Measurements from ENCODE around the gene TMEM132D. TPM values are rescaled to one million over a fixed set of nuclear protein-coding genes. Genes with fewer than 3 reads are reported as not detected.

TMEM132D gene
- total and polyA plus RNA-seq, 2 of the 8 experiments (the other 6 are each of a cell fraction or from before 2014, with no cell fraction given): 3.5 to 10.1 TPM

- no peak overlapping the region for H3K4me3 ChIP-seq (ENCODE audit: extremely low read depth in 1 of 4, insufficient read depth in 2 of 4, low read depth in 3 of 4, low read length in 4 of 4)
- no peak overlapping the region for H2AFZ ChIP-seq (ENCODE audit: low read length)
- H3K4me1 ChIP-seq (replicated peaks in 1 of 4; ENCODE audit: control insufficient read depth in 3 of 4, insufficient read depth in 4 of 4, low read length in 3 of 4): peaks cover 0 to 6% (median 0%) of the 10 kb centered on the region in 4 experiments; a peak in 3 of 7 replicates
- 89% methylated on average over 2 of the region's 2 CpGs; no CpG with 5 or more reads in 1 of the 2 experiments for WGBS, 2 experiments (ENCODE audit: extremely low coverage in 1 of 2, insufficient coverage in 1 of 2, insufficient read length in 1 of 2, insufficient replicate concordance in 2 of 2, low coverage in 1 of 2, low lambda C conversion rate in 2 of 2, missing lambda C conversion rate in 1 of 2)
- ChIA-PET POLR2A (ENCODE audit: partially characterized antibody) (no interaction called here), CTCF (ENCODE audit: partially characterized antibody) (interaction anchor here (1.3 kb wide), 1 partner anchor 34 kb away, joined by 3 read pairs; no protein-coding TSS in a partner anchor)
- DNase-seq (ENCODE audit: low read depth in 1 of 2, low spot score in 2 of 2) (no peak), FAIRE-seq (no peak)
- H2BK20ac ChIP-seq (ENCODE audit: low read length): no peak overlapping the region
- H3K9ac ChIP-seq (replicated peaks in 1 of 4; ENCODE audit: extremely low read depth in 1 of 4, low read depth in 3 of 4, low read length in 3 of 4): no peak overlapping the region
- H3K27ac ChIP-seq (ENCODE audit: low read depth, low read length): no peak overlapping the region
- no peak overlapping the region for H3K4me2 ChIP-seq (ENCODE audit: insufficient read depth in 1 of 2, low read depth in 2 of 2, low read length in 2 of 2)
- H3K9me3 ChIP-seq (ENCODE audit: insufficient read depth in 2 of 2, low read depth in 1 of 2, low read length in 1 of 2): peaks cover 4 to 11% of the 10 kb centered on the region in 2 experiments; a peak in 2 of 4 replicates
- no peak overlapping the region for H2BK5ac ChIP-seq (ENCODE audit: low read depth, low read length)
- H3K79me1 ChIP-seq (ENCODE audit: low read depth, low read length): no peaks in the 10 kb centered on the region; the same call in 1 of the 2 replicates
- no peaks in the 10 kb centered on the region for H4K20me1 ChIP-seq (replicated peaks in 1 of 2; ENCODE audit: control insufficient read depth in 1 of 2, insufficient read depth in 2 of 2, low read length in 2 of 2)
- no peak overlapping the region for H2BK120ac ChIP-seq (replicated peaks; ENCODE audit: low read depth, low read length)
- H2AK5ac ChIP-seq (ENCODE audit: low read depth, low read length): no peak overlapping the region
- no peak overlapping the region for H3K14ac ChIP-seq (ENCODE audit: insufficient read length)
- no peak overlapping the region for H3K18ac ChIP-seq (ENCODE audit: extremely low read depth, low read length)
- no peak overlapping the region for H3K56ac ChIP-seq (replicated peaks; ENCODE audit: insufficient read length, low read depth, low read length)
- H2BK15ac ChIP-seq (ENCODE audit: low read length): no peak overlapping the region
- H4K5ac ChIP-seq (ENCODE audit: insufficient read length, low read depth, low read length): no peak overlapping the region
- H4K8ac ChIP-seq (ENCODE audit: extremely low read depth, insufficient read depth, low read length): no peak overlapping the region
- peaks cover 0 to 5% (median 0%) of the 10 kb centered on the region in 4 experiments; a peak in 2 of 8 replicates for H3K36me3 ChIP-seq (ENCODE audit: control insufficient read depth in 2 of 4, insufficient read depth in 4 of 4, low read length in 3 of 4)
- no peak overlapping the region for H2BK12ac ChIP-seq (ENCODE audit: low read depth, low read length)
- H3K23ac ChIP-seq (ENCODE audit: insufficient read length): no peak overlapping the region
- H3K23me2 ChIP-seq (ENCODE audit: low read depth, low read length): no peaks in the 10 kb centered on the region
- no peak overlapping the region for H3K4ac ChIP-seq (replicated peaks; ENCODE audit: insufficient read length, low read depth, low read length)
- no peaks in the 10 kb centered on the region for H3K27me3 ChIP-seq (replicated peaks in 1 of 4; ENCODE audit: control insufficient read depth in 3 of 4, extremely low read depth in 1 of 4, insufficient read depth in 3 of 4, low read length in 3 of 4)
- H4K91ac ChIP-seq (replicated peaks; ENCODE audit: insufficient read length, low read length): no peak overlapping the region
- H3K79me2 ChIP-seq (ENCODE audit: control insufficient read depth in 1 of 2, insufficient read depth in 2 of 2, low read length in 2 of 2): no peaks in the 10 kb centered on the region
- no peak for TF ChIP-seq KDM5A (IDR thresholded peaks at IDR 0.05; ENCODE audit: low read length)
- TF ChIP-seq SP2 (IDR thresholded peaks at IDR 0.05; ENCODE audit: low read length): no peak
- no peak for TF ChIP-seq HDAC6 (IDR thresholded peaks at IDR 0.05; ENCODE audit: low read depth, low read length)
- TF ChIP-seq, protein P1, sequence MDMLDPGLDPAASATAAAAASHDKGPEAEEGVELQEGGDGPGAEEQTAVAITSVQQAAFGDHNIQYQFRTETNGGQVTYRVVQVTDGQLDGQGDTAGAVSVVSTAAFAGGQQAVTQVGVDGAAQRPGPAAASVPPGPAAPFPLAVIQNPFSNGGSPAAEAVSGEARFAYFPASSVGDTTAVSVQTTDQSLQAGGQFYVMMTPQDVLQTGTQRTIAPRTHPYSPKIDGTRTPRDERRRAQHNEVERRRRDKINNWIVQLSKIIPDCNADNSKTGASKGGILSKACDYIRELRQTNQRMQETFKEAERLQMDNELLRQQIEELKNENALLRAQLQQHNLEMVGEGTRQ (IDR thresholded peaks at IDR 0.05; ENCODE audit: low read length): no peak
- TF ChIP-seq, protein P2, sequence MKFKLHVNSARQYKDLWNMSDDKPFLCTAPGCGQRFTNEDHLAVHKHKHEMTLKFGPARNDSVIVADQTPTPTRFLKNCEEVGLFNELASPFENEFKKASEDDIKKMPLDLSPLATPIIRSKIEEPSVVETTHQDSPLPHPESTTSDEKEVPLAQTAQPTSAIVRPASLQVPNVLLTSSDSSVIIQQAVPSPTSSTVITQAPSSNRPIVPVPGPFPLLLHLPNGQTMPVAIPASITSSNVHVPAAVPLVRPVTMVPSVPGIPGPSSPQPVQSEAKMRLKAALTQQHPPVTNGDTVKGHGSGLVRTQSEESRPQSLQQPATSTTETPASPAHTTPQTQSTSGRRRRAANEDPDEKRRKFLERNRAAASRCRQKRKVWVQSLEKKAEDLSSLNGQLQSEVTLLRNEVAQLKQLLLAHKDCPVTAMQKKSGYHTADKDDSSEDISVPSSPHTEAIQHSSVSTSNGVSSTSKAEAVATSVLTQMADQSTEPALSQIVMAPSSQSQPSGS (IDR thresholded peaks at IDR 0.05; ENCODE audit: low read length): no peak
- no peak for TF ChIP-seq CBX8 (IDR thresholded peaks at IDR 0.05; ENCODE audit: borderline replicate concordance, low read depth, low read length)
- no peak for TF ChIP-seq FOSL1 (IDR thresholded peaks at IDR 0.05; ENCODE audit: insufficient read depth, low read depth, low read length)
- TF ChIP-seq POU5F1 (IDR thresholded peaks at IDR 0.05; ENCODE audit: low read depth, low read length): no peak
- no peak for TF ChIP-seq RFX5 (IDR thresholded peaks at IDR 0.05; ENCODE audit: borderline replicate concordance, low read depth, low read length)
- no peak for TF ChIP-seq TEAD4 (IDR thresholded peaks at IDR 0.05; ENCODE audit: low read depth, low read length)
- no peak for TF ChIP-seq ATF3 (IDR thresholded peaks at IDR 0.05; ENCODE audit: insufficient read depth, low read depth, low read length)
Observed at GRCh38 chr12:129729170-129729569, 174.7 kb downstream of the TMEM132D start.

All from H1 (cell line).